GDM1 (cell line): Measurements from ENCODE around the gene VRK3.
"Not testable (repeated sequence)": the region's sequence is repeated elsewhere in the genome, so short reads cannot be mapped to it uniquely, and the experiment has no call there.

ENCODE experiments used
- DNase-seq: peaks from one replicate; lab custom pipeline; 2025; lab: John Stamatoyannopoulos, UW

VRK3 gene

GRCh38 chr19:49988007-49988406, 37.2 kb downstream of the VRK3 start:
- no peak for DNase-seq

GRCh38 chr19:49987159-49987698, 37.9 kb downstream of the VRK3 start:
- peak; percentile 94 for DNase-seq

- DNase-seq = no peak
Observed at GRCh38 chr19:49986354-49986753, 38.8 kb downstream of the VRK3 start.

- DNase-seq = no peak
Observed at GRCh38 chr19:49985871-49986270, 39.3 kb downstream of the VRK3 start.

- DNase-seq = no peak
Observed at GRCh38 chr19:49984491-49984890, 40.7 kb downstream of the VRK3 start.

GRCh38 chr19:49983645-49984229, 41.4 kb downstream of the VRK3 start:
- DNase-seq = peak; percentile 34

GRCh38 chr19:49981603-49982593, 43.3 kb downstream of the VRK3 start:
- DNase-seq = no peak

- DNase-seq = no peak
Observed at GRCh38 chr19:49978324-49978723, 46.8 kb downstream of the VRK3 start.

GRCh38 chr19:49977881-49978280, 47.3 kb downstream of the VRK3 start:
- DNase-seq = no peak

GRCh38 chr19:49977076-49977475, 48.1 kb downstream of the VRK3 start:
- DNase-seq = no peak

- DNase-seq = no peak
Observed at GRCh38 chr19:49976496-49976895, 48.7 kb downstream of the VRK3 start.

GRCh38 chr19:49975051-49975450, 50.1 kb downstream of the VRK3 start:
- DNase-seq = no peak

GRCh38 chr19:49973987-49974386, 51.2 kb downstream of the VRK3 start:
- no peak for DNase-seq

GRCh38 chr19:49972841-49973240, 52.3 kb downstream of the VRK3 start:
- DNase-seq = no peak

- no peak for DNase-seq
Observed at GRCh38 chr19:49971991-49972411, 53.2 kb downstream of the VRK3 start.

GRCh38 chr19:49969355-49969754, 55.8 kb downstream of the VRK3 start:
- peak; percentile 7 for DNase-seq

- no peak for DNase-seq
Observed at GRCh38 chr19:49968279-49968922, 56.8 kb downstream of the VRK3 start.

- DNase-seq = not testable (repeated sequence)
Observed at GRCh38 chr19:49960980-49961379, 64.2 kb downstream of the VRK3 start, which contains the start of gene SIGLEC11. Gene SIGLEC11 (minus strand): TSS chr19:49961172. CDS start chr19:49961081, 91 bp downstream.

- DNase-seq = not testable (repeated sequence)
Observed at GRCh38 chr19:49959892-49960291, 65.3 kb downstream of the VRK3 start.

- not testable (repeated sequence) for DNase-seq
Observed at GRCh38 chr19:49958596-49958995, 66.6 kb downstream of the VRK3 start.

- DNase-seq = not testable (repeated sequence)
Observed at GRCh38 chr19:49958144-49958543, 67.0 kb downstream of the VRK3 start.

GRCh38 chr19:49957262-49957915, 67.8 kb downstream of the VRK3 start:
- DNase-seq = no peak
